Measurements from ENCODE around the gene POGZ. TPM values are rescaled to one million over a fixed set of nuclear protein-coding genes. Genes with fewer than 3 reads are reported as not detected.

The POGZ gene
- total and polyA plus RNA-seq, 2 of the 4 experiments (the other 2 are of a cell fraction) = 20.8 to 33.5 TPM

DNA sequence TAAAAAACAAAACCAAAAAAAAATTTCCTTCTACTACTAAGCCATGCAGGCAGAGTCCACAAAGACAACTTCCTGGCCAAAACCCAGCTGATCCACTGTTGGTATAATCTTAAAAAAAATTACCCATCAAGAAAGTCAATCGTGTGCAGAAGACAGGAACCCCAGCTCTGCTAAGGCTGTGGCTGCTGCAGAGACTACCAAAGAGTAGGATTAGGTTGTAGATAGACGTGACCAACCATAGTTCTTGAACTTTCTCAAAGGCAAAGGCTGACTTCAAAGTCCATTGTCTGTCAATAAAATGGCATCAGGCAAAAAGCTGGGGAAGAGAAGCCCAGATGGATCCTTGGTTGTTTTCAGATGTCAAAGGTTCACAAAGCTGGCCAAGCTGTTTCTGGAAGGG is 56.5 kb downstream of the POGZ start:
- H2BK120ac ChIP-seq (ENCODE audit: low read depth, low read length) = no peak overlapping the region
- no peak overlapping the region for H3K23ac ChIP-seq (ENCODE audit: low read depth, low read length)
- no peak overlapping the region for H2AK5ac ChIP-seq (ENCODE audit: low read depth, low read length)
- ChIA-PET CTCF (no interaction called here), POLR2A (ENCODE audit: unreplicated experiment) (no interaction called here)
- peaks cover 51% of the 10 kb centered on the region for H3K36me3 ChIP-seq (ENCODE audit: control insufficient read depth, insufficient read depth, low read length)
- no peak overlapping the region for H3K4me2 ChIP-seq (ENCODE audit: low read depth, low read length)
- no peak overlapping the region for H4K5ac ChIP-seq (ENCODE audit: low read depth, low read length)
- H3K79me1 ChIP-seq (ENCODE audit: low read depth in 1 of 2, low read length in 2 of 2) = peaks cover 5 to 57% of the 10 kb centered on the region in 2 experiments; a peak in 3 of 4 replicates
- in situ Hi-C loops (cut with MboI; ENCODE audit: low sequenced_read_pairs) = loop anchor here (10.0 kb wide), 2 partner anchors 98 to 208 kb away; partner anchors contain the start of genes PIP5K1A and VPS72
- H3K9ac ChIP-seq (ENCODE audit: low read depth, low read length) = no peak overlapping the region
- H3K14ac ChIP-seq (replicated peaks; ENCODE audit: low read depth, low read length) = no peak overlapping the region
- H3K4me1 ChIP-seq (ENCODE audit: control insufficient read depth, insufficient read depth, low read length) = peaks cover 3% of the 10 kb centered on the region; the same call in 1 of the 2 replicates
- no peak overlapping the region for H4K8ac ChIP-seq (ENCODE audit: low read depth in 2 of 2, low read length in 2 of 2)
- H2AFZ ChIP-seq (replicated peaks; ENCODE audit: low read length, poor library complexity) = no peak overlapping the region
- no peak overlapping the region for H3K27ac ChIP-seq (ENCODE audit: insufficient read depth, low read length)
- TF ChIP-seq MAFK (IDR thresholded peaks at IDR 0.05; ENCODE audit: low read depth, low read length) = no peak
- TF ChIP-seq, protein P1, sequence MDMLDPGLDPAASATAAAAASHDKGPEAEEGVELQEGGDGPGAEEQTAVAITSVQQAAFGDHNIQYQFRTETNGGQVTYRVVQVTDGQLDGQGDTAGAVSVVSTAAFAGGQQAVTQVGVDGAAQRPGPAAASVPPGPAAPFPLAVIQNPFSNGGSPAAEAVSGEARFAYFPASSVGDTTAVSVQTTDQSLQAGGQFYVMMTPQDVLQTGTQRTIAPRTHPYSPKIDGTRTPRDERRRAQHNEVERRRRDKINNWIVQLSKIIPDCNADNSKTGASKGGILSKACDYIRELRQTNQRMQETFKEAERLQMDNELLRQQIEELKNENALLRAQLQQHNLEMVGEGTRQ (IDR thresholded peaks at IDR 0.05; ENCODE audit: low read depth, low read length) = no peak
- no peak for TF ChIP-seq MAZ (IDR thresholded peaks at IDR 0.05; ENCODE audit: borderline replicate concordance, low read depth, low read length)
- TF ChIP-seq RAD21 (IDR thresholded peaks at IDR 0.05; ENCODE audit: low read length) = no peak
- no peak for TF ChIP-seq BHLHE40 (IDR thresholded peaks at IDR 0.05; ENCODE audit: low read depth, low read length)
- no peak for TF ChIP-seq FOS (IDR thresholded peaks at IDR 0.05; ENCODE audit: low read depth, low read length)
- TF ChIP-seq RFX5 (IDR thresholded peaks at IDR 0.05; ENCODE audit: low read depth, low read length) = no peak
- TF ChIP-seq SMC3 (IDR thresholded peaks at IDR 0.05; ENCODE audit: low read depth, low read length) = no peak
- TF ChIP-seq, protein P2, sequence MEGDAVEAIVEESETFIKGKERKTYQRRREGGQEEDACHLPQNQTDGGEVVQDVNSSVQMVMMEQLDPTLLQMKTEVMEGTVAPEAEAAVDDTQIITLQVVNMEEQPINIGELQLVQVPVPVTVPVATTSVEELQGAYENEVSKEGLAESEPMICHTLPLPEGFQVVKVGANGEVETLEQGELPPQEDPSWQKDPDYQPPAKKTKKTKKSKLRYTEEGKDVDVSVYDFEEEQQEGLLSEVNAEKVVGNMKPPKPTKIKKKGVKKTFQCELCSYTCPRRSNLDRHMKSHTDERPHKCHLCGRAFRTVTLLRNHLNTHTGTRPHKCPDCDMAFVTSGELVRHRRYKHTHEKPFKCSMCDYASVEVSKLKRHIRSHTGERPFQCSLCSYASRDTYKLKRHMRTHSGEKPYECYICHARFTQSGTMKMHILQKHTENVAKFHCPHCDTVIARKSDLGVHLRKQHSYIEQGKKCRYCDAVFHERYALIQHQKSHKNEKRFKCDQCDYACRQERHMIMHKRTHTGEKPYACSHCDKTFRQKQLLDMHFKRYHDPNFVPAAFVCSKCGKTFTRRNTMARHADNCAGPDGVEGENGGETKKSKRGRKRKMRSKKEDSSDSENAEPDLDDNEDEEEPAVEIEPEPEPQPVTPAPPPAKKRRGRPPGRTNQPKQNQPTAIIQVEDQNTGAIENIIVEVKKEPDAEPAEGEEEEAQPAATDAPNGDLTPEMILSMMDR (conservative IDR thresholded peaks at IDR 0.05; ENCODE audit: low read depth, low read length) = no peak
- TF ChIP-seq POLR2A (IDR thresholded peaks at IDR 0.05; ENCODE audit: low read depth, low read length) = no peak
- no peak for TF ChIP-seq RCOR1 (IDR thresholded peaks at IDR 0.05; ENCODE audit: insufficient replicate concordance, low read length)
- no peak for TF ChIP-seq MXI1 (IDR thresholded peaks at IDR 0.05; ENCODE audit: borderline replicate concordance, low read depth, low read length)
- no peak for TF ChIP-seq NFE2L2 (IDR thresholded peaks at IDR 0.05; ENCODE audit: low read depth, low read length)
- no peak for TF ChIP-seq CHD1 (IDR thresholded peaks at IDR 0.05; ENCODE audit: low read depth, low read length)
- TF ChIP-seq CEBPB (IDR thresholded peaks at IDR 0.05; ENCODE audit: low read depth, low read length) = no peak
- TF ChIP-seq, protein P3, sequence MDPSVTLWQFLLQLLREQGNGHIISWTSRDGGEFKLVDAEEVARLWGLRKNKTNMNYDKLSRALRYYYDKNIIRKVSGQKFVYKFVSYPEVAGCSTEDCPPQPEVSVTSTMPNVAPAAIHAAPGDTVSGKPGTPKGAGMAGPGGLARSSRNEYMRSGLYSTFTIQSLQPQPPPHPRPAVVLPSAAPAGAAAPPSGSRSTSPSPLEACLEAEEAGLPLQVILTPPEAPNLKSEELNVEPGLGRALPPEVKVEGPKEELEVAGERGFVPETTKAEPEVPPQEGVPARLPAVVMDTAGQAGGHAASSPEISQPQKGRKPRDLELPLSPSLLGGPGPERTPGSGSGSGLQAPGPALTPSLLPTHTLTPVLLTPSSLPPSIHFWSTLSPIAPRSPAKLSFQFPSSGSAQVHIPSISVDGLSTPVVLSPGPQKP (IDR thresholded peaks at IDR 0.05; ENCODE audit: borderline replicate concordance, low read depth, low read length) = no peak
- no peak for ATAC-seq (ENCODE audit: low read depth)
- no CpG with 5 or more reads among the region's 2 CpGs for WGBS, 2 experiments (ENCODE audit: extremely low coverage in 2 of 2, insufficient read length in 1 of 2)
- no peak overlapping the region for H2BK20ac ChIP-seq (ENCODE audit: low read depth, low read length)
- H2AK9ac ChIP-seq (replicated peaks; ENCODE audit: low read depth, low read length, poor library complexity) = no peak overlapping the region
- H3K9me1 ChIP-seq (ENCODE audit: insufficient read depth, low read length) = peaks cover 17% of the 10 kb centered on the region
- H3K4me3 ChIP-seq (ENCODE audit: insufficient read depth, low read depth, low read length) = no peak overlapping the region
- H2BK5ac ChIP-seq (ENCODE audit: low read depth, low read length, poor library complexity, severe bottlenecking) = no peak overlapping the region
- H3K9me3 ChIP-seq (ENCODE audit: control insufficient read depth, insufficient read depth, low read length) = no peaks in the 10 kb centered on the region
- BruUV-seq (replicated peaks) = no TSS peak
- intact Hi-C loops (cut with micrococcal nuclease) = no loop called here
- no peak overlapping the region for H3K56ac ChIP-seq (ENCODE audit: extremely low read depth, insufficient read depth, low read length)
- no peak overlapping the region for H3K18ac ChIP-seq (ENCODE audit: low read depth, low read length)
- H2BK15ac ChIP-seq (ENCODE audit: low read depth, low read length) = no peak overlapping the region
- DNase-seq = no peak
- dilution Hi-C loops (cut with HindIII; ENCODE audit: low sequenced_read_pairs, unreplicated experiment) = no loop called here
- no peak overlapping the region for H3K4ac ChIP-seq (ENCODE audit: low read depth, low read length)
- no peaks in the 10 kb centered on the region for H3K27me3 ChIP-seq (ENCODE audit: control insufficient read depth, insufficient read depth, low read length)
- H4K20me1 ChIP-seq (ENCODE audit: insufficient read depth, low read length) = peaks cover 24% of the 10 kb centered on the region; the same call in 1 of the 2 replicates
- H4K91ac ChIP-seq (ENCODE audit: insufficient read depth, low read depth, low read length) = no peak overlapping the region

Data from IMR-90 (cell line).